Smooth muscle cell (in vitro differentiated cells): Measurements from ENCODE around the gene SLC1A3. TPM values are rescaled to one million over a fixed set of nuclear protein-coding genes. Genes with fewer than 3 reads are reported as not detected.

ENCODE experiments used
- DNase-seq: peaks from one replicate; lab custom pipeline; 2025; ENCODE audit not compliant: unreplicated experiment; lab: John Stamatoyannopoulos, UW
- H2AFZ ChIP-seq: fragments of 200-600 bp; sonication (generic); 2 replicates; pipeline ENCODE4 v1.6.0; 2016; ENCODE audit warnings: antibody characterized with exemption, low read depth, mild to moderate bottlenecking
- H3F3A ChIP-seq: fragments of 200-600 bp; sonication (generic); 2 replicates; pipeline ENCODE4 v1.6.0; 2017; ENCODE audit warnings: antibody characterized with exemption, low read depth
- H3K27ac ChIP-seq: fragments of 200-600 bp; sonication (generic); 2 replicates; pipeline ENCODE4 v1.5.1; 2016; ENCODE audit warnings: low read depth, mild to moderate bottlenecking
- H3K27me3 ChIP-seq: fragments of 200-600 bp; sonication (generic); 2 replicates; pipeline ENCODE4 v1.6.1; 2016; ENCODE audit warnings: low read depth, mild to moderate bottlenecking
- H3K36me3 ChIP-seq: fragments of 200-600 bp; sonication (generic); 2 replicates; pipeline ENCODE4 v1.5.1; 2016; ENCODE audit warnings: low read depth
- H3K4me1 ChIP-seq: fragments of 200-600 bp; sonication (generic); 2 replicates; pipeline ENCODE4 v1.5.1; 2016; ENCODE audit warnings: low read depth
- H3K4me2 ChIP-seq: fragments of 200-600 bp; sonication (generic); 2 replicates; pipeline ENCODE4 v1.6.0; 2016; ENCODE audit warnings: mild to moderate bottlenecking
- H3K4me3 ChIP-seq: fragments of 200-600 bp; sonication (generic); 2 replicates; pipeline ENCODE4 v1.5.1; 2016; ENCODE audit warnings: mild to moderate bottlenecking
- H3K79me2 ChIP-seq: fragments of 200-600 bp; sonication (generic); 2 replicates; pipeline ENCODE4 v1.6.0; 2016; ENCODE audit warnings: low read depth, mild to moderate bottlenecking
- H3K9ac ChIP-seq: fragments of 200-600 bp; sonication (generic); 2 replicates; pipeline ENCODE4 v1.6.0; 2016; ENCODE audit warnings: low read depth
- H3K9me3 ChIP-seq: fragments of 200-600 bp; sonication (generic); replicated peaks from 2 replicates; pipeline ENCODE4 v1.5.1; 2016; ENCODE audit warnings: low read depth
- H4K20me1 ChIP-seq: fragments of 200-600 bp; sonication (generic); 2 replicates; pipeline ENCODE4 v1.6.0; 2016; ENCODE audit warnings: low read depth
- WGBS: methylation state at CpG from one replicate; pipeline ENCODE4 v1.1.7; 2016; ENCODE audit warnings: low lambda C conversion rate; 5-methylcytosine and 5-hydroxymethylcytosine counted together
- polyA plus RNA-seq: library from polyadenylated mRNA; unstranded; fragments of >200 nt; fragmentation: Nextera tagmentation; extraction: Ambion mirVana; gene quantifications from 2 replicates; pipeline ENCODE4 v1.2.1, GENCODE V29; 2016
- total RNA-seq: library from RNA; depleted of rRNA; stranded (reverse); fragments of >200 nt; gene quantifications from 2 replicates; pipeline ENCODE4 v1.2.3, GENCODE V29; 2014
- TF ChIP-seq, protein P1 (sequence below): fragments of 200-600 bp; sonication (generic); IDR thresholded peaks from 2 replicates; pipeline ENCODE4 v1.5.1; 2017; ENCODE audit warnings: borderline replicate concordance, mild to moderate bottlenecking, antibody characterized with exemption; ENCODE audit not compliant: insufficient read depth, poor library complexity, severe bottlenecking

SLC1A3 gene
- total and polyA plus RNA-seq, 2 experiments from 2014 or later = 2.1 to 6.8 TPM

DNA sequence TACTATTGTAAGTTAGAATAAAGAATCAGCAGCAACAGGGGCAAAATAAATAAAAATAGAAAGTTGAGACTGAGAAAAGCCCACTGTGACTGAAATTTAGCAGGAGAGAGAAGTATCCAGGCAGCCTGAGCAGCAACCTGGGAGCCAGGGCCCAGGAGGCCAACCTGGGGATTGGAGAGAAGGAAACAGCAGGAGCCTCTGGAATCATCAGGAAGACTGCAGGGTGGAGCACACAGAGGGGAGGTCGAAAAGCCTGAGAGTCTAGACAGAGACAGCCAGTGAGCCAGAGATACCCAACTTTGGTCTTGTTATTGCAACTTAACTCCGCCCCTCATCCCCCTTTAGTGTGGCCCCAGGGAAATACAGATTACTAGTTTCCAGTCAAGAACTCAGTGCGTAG is 98.6 kb downstream of the SLC1A3 start:
- no peaks in the 10 kb centered on the region for H3F3A ChIP-seq
- TF ChIP-seq, protein P1, sequence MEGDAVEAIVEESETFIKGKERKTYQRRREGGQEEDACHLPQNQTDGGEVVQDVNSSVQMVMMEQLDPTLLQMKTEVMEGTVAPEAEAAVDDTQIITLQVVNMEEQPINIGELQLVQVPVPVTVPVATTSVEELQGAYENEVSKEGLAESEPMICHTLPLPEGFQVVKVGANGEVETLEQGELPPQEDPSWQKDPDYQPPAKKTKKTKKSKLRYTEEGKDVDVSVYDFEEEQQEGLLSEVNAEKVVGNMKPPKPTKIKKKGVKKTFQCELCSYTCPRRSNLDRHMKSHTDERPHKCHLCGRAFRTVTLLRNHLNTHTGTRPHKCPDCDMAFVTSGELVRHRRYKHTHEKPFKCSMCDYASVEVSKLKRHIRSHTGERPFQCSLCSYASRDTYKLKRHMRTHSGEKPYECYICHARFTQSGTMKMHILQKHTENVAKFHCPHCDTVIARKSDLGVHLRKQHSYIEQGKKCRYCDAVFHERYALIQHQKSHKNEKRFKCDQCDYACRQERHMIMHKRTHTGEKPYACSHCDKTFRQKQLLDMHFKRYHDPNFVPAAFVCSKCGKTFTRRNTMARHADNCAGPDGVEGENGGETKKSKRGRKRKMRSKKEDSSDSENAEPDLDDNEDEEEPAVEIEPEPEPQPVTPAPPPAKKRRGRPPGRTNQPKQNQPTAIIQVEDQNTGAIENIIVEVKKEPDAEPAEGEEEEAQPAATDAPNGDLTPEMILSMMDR = no peak
- H3K4me1 ChIP-seq = no peaks in the 10 kb centered on the region
- no peak overlapping the region for H3K4me3 ChIP-seq
- H3K79me2 ChIP-seq = no peaks in the 10 kb centered on the region
- no peak overlapping the region for H3K4me2 ChIP-seq
- no peak for DNase-seq
- H3K27me3 ChIP-seq = no peaks in the 10 kb centered on the region
- WGBS = 54% methylated on average over 3 of the region's 3 CpGs
- H4K20me1 ChIP-seq = no peaks in the 10 kb centered on the region
- H3K36me3 ChIP-seq = no peaks in the 10 kb centered on the region
- no peak overlapping the region for H3K9ac ChIP-seq
- no peaks in the 10 kb centered on the region for H3K9me3 ChIP-seq
- H2AFZ ChIP-seq = no peak overlapping the region
- no peak overlapping the region for H3K27ac ChIP-seq

DNA sequence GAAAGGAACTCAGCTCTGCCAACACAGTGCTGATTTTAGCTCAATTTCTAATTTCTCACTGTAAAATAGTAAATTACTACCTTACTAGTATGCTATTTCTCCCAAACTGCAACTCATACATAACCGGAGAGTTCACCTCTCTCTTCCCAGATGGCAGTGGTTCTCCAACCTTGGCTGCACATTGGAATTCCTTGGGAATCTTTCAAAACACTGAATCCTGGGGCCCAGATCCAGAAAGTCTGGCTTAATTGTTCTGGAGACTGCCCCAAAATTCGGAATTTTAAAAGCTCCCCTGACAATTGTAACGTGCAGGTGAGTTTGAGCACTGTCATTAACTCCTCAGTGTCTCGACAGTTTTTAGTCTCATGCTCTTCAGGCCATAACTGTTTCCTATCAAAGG is 100.3 kb downstream of the SLC1A3 start:
- TF ChIP-seq, protein P1 = no peak
- DNase-seq = no peak
- WGBS = 81% methylated on average over 4 of the region's 4 CpGs
- Histone ChIP-seq H3K27ac (no peak overlapping the region), H3K9ac (no peak overlapping the region), H3K79me2 (no peaks in the 10 kb centered on the region), H2AFZ (no peak overlapping the region), H3K9me3 (no peaks in the 10 kb centered on the region), H3K4me1 (no peaks in the 10 kb centered on the region), H3K36me3 (no peaks in the 10 kb centered on the region), H4K20me1 (no peaks in the 10 kb centered on the region), H3F3A (no peaks in the 10 kb centered on the region), H3K27me3 (no peaks in the 10 kb centered on the region), H3K4me2 (no peak overlapping the region), H3K4me3 (no peak overlapping the region)

DNA sequence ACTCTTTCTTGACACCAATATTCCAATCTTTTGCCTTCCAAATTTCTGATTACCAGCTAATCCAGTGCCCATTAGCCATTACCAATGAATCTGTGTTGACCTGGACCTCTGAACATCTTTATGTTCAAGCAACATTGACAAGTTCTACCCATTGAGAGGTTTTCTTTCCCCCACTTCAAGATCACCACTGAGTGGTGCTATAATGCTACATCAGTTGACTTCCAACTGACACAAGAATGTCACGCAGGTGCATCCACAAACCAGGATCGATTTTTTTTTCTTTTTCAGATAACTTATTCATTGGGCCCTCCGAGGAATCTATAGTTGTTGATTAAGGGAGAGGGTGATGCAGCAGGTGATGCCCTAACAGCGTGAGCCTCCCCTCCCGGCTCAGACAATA is 102.6 kb downstream of the SLC1A3 start:
- H3K79me2 ChIP-seq = no peaks in the 10 kb centered on the region
- H4K20me1 ChIP-seq = no peaks in the 10 kb centered on the region
- 81% methylated on average over 5 of the region's 5 CpGs for WGBS
- no peaks in the 10 kb centered on the region for H3F3A ChIP-seq
- no peaks in the 10 kb centered on the region for H3K4me1 ChIP-seq
- no peaks in the 10 kb centered on the region for H3K27me3 ChIP-seq
- TF ChIP-seq, protein P1 = no peak
- H2AFZ ChIP-seq = no peak overlapping the region
- no peak overlapping the region for H3K4me2 ChIP-seq
- H3K9ac ChIP-seq = no peak overlapping the region
- H3K9me3 ChIP-seq = no peaks in the 10 kb centered on the region
- no peak overlapping the region for H3K27ac ChIP-seq
- no peaks in the 10 kb centered on the region for H3K36me3 ChIP-seq
- no peak for DNase-seq
- no peak overlapping the region for H3K4me3 ChIP-seq

DNA sequence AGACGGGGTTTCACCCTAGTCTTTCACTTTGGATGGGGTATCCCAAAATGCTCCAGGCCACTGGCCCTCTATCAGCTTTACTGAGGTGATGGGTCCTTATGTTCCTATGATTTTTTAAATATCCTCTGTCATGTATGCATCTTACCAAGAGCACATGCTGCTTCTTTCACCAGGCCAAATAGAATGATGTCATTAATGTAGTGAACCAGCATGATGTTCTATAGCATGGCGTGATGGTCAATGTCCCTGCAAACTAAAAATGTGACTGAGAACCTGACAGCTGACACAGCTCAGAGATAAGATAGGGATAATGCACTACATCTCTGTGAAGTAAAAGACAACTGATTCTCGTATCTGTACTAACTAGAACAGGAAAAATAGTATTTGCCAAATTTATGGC is 103.6 kb downstream of the SLC1A3 start:
- TF ChIP-seq, protein P1 = no peak
- no peak for DNase-seq
- no peak overlapping the region for H2AFZ ChIP-seq
- H3K36me3 ChIP-seq = no peaks in the 10 kb centered on the region
- H3K27me3 ChIP-seq = no peaks in the 10 kb centered on the region
- no peaks in the 10 kb centered on the region for H3K4me1 ChIP-seq
- H3K4me2 ChIP-seq = no peak overlapping the region
- H3K9me3 ChIP-seq = no peaks in the 10 kb centered on the region
- H3F3A ChIP-seq = no peaks in the 10 kb centered on the region
- H3K27ac ChIP-seq = no peak overlapping the region
- 80% methylated on average over 3 of the region's 3 CpGs for WGBS
- no peaks in the 10 kb centered on the region for H4K20me1 ChIP-seq
- H3K4me3 ChIP-seq = no peak overlapping the region
- no peaks in the 10 kb centered on the region for H3K79me2 ChIP-seq
- H3K9ac ChIP-seq = no peak overlapping the region
